ENCODE measurements around the gene VAPA.
A peak's percentile ranks its signal among the peaks of the same experiment; 100 is the strongest.

VAPA gene

DNA sequence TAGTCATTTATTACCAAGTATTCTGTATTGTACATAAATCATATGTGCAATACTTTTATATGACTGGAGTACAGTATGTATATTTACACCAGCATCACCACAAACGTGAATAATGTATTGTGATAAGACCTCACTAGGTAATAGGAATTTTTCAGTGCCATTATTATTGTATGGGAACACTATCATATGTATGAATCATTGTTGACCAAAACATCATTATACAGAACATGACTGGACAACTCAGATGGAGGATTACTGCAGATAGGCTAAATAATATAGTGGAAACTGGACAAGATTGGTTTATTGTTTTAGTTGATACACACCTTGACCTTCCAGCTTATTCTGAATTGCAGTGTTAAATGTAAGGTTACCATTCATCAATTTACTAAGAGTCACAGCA is 33.4 kb downstream of the VAPA start:
- DNase-seq, result no peak

DNA sequence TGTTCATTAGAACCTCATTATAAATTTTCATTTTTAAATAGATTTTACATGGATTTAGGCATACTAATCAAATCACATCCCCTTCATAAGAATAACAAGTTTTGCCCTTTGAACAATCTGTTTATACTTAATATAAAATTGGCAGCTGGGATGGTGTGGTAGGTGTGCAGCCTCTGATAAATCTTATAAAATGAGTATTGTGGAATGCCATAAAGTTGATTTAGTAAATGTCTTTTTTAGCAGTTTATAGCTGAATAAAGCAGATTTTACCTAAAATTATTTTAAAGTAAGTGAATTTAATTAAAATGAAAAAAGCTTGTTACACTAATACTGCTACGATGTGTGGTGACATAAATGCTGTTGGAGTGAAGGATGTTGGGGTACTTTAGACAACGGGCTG is 35.5 kb downstream of the VAPA start:
- DNase-seq, result no peak

DNA sequence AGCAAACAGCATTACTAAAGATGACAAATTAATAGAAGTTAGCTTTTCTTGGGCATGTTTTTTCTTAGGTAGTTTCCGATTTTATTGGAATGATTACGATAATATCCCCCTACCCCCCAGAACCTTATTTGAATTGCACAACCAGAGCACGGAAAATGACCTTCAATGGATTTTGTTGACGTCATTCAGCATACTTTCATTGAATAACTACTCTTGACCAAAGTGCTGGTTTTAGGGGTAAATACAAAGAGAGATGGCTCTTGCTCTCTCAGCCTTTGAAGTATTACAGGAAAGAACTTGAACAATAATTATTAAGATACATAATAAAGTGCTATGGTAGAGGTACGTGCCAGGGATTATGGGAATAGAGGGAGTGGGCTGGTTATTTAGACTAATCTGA is 36.0 kb downstream of the VAPA start:
- no peak for DNase-seq

DNA sequence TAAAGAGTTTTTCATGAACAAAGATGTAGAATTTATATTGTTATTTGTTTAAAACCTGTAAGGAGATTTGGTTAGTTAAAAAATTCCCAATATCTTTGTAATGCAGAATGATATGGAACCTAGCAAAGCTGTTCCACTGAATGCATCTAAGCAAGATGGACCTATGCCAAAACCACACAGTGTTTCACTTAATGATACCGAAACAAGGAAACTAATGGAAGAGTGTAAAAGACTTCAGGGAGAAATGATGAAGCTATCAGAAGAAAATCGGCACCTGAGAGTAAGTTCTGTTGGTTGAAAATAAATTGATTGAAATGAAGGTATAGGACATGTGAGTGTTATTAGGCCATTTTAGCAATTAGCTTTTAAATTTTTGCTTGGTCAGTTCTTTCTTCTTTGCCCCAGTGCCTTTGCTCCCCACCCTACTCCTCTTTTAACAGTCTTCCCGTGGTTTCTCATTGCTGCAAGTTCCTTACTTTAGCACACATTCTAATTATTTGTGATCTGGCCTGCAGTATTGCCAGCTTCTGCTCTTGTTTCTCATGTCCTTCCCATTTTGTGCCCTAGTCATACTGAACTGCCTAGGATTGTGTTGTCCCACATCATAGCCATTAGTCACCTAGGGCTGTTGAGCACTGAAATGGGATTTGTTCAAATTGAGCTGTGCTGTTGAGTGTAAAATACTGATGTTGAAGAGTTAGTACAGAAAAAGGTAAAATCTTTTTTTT is 36.6 kb downstream of the VAPA start:
- DNase-seq, result no peak

DNA sequence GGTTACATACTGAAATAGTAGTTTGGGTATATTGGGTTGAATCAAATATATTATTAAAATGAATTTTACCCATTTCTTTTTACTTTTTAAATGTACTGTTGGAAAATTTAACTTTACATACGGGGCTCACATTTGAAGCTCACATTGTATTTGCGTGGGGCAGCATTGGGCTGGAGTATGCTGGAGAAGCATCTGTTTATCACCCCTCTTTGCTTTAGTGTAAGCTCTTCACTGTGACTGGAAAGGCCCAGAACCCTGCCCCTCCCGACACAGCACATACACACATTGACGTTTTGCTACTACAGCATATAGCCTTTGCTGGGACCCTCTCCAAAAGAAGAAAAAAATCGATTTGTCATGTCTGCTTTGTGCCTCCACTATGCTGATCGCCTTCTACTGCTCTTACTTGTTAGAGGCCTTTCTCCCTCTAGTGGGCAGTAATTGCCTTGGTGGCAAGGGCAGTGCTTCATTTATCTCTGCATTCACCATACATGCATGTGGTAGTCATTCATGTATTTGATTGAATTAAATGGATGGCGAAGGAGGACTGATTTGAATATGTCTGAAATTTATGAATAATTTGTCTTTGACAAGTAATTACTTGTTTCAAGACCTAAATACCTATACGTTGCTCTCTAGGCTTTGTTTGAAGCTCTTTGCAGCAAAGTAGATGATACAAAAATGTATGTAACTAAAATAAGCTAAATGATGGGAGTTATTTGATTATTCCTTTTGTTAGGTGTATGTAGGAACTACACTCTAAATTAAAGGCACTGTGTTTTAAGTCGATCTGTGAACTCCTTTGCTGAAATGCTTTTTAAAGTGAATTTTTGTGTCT is 37.4 kb downstream of the VAPA start:
- DNase-seq, result no peak

DNA sequence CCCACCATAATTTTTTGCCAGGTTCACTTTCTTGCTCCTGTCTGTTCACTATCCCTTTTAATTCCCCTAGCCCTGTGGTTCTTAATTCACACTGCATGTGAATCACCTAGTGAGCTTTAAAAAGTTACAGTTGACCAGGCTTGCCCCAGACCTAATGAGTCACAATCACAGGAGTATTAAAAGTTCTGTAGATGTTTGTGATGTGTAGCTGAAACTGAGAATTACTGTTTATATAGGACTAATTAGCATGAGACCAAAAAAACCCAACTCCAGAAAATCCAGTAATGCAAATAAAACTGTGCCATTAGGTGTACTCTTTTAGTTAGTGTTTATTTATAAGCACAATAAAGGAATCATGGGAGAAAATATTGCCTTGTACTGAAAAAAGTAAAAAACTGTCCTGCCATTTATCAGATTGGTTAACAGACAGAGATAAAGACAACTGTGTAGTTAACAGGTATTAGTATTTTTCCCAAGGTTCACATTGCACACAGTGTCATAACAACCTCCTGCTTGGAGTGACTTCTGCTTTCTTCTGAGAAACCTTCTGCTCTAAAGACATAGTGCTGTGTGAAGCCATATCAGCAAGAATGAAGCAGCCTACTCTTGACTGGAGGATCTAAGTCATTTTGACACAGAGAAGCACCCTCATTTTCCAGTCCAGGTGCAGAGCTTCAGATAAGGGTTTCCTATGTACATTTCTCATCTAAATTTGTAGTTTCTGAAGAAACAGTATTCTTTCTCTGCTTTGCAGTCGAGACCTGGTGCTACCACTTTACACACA is 39.0 kb downstream of the VAPA start:
- no peak for DNase-seq

DNA sequence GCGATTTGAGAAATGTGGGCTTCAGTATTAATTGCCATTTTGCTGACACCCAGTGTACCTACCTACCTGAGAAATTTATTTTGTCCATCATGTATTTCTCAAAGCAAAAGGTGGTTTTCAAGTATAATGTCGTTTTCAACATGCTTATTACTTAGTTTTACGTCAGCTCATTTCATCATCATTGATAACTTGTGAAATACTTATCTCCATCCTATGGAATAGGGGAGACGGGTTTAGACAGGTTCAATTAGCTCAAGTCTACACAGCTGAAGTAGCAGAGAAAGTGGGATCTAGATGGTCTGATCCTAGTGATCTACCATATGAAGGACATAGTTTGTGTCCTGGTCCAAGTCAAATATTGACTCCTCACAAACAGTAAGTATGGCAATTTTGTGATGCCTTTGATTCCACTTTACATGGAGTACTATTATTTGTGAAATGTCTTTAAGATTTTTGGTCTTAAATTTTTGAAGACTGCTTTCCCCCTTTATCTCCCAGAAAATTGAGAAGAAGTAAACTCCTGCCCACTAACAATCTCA is 45.1 kb downstream of the VAPA start:
- DNase-seq, result no peak

DNA sequence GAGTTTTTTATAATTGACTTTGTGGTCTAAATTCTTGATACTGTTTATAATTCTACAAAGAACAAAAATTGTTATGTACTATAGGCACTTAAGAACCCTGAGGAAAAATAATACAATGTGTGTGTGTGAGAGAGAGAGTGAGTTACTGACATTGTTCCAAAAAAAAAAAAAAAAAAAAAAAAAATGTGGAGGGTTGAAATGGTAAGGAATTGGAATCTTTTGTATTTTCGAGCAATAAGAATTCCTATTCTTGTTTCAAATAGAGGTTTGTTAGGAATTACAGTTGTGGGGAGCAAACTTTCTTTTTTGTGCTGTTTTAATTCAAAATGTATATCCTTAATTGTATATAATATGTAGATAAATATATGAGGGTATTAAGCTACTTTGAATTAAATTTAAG is 45.7 kb downstream of the VAPA start:
- no peak for DNase-seq

DNA sequence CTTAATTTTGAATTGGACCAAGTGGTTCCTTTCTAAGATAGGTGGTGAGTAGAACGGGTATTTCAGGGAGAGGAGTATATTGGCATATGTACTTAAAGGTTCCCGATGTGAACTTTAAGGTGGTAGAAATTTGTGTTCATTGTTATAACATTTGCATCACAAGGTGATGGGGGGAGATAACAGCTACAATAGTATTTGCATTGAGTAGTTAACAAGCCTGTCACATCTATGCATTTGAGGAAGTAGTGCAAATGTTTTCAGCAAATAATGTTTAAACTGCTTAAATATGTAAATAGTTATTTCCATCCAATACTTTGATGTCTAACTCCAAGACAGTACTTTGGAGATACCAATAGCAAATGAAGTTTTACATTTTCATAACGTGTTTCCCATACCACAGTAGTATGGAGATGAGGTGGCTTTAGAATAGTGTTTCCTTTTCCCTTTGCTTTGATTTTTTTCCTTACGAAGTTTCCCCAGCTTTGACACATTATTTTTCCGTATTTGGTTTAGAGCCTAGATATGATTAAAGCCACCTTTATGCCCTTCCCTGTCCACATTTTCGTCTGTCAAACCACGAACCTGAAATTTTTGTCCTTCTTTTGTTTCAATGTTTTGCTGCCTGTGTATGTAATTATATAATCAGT is 46.6 kb downstream of the VAPA start:
- DNase-seq, result no peak

DNA sequence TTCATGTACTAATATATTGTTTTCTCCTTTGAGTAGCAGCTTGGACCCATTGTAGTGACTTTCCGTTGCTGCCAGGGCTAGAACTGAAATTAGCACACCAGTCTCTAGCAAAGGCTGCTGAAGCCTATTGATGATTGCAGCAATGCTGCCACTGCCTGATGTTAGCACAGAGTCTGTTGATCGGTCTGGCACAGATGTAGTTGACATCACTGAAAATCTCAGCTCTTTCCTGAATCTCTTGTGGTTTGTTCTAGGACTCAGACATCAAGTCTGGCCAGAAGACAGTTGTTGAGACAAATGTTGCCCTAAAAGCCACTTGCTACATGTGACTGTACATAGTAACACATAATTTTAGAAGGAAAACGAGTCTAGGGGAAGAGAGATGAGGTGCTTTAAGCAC is 47.2 kb downstream of the VAPA start:
- no peak for DNase-seq

DNA sequence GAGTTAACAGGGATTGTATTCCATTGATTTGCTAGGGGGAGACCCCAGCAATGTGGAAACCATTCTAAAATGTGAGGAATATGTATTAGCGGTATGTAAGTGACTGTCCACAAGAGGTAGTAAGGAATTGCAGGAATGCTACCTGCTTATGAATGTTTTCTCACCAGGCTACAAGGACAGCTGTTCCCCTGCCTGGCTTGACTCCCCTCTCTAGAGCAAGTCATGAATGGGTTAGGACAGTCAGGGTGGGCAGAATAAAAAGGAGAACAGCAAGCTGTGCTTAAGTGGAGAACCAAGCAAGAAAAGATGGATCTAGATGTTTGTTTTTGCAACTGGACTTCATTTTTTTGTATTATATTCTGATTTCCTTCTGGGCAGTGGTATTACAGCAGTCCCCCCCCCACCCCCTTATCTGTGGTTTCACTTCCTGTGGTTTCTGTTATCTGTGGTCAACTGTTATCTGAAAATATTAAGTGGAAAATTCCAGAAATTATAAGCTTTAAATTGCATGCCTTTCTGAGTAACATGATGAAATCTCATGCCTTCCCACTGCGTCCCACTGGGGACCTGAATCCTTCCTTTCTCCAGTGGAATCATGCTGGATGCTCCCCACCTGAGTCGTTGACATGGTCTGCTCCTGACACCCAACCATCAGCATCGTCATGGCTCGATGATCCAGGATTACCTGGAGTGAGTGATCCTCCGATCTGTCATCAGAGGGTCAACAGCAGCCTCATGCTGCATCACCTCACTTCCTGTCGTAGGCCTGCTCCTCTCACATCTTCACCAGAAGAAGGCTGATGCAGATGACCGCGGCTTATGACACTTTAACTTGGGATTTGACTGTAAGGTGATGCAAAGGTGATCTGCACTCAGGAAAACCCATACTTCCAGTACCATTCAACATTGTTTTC is 52.2 kb downstream of the VAPA start:
- DNase-seq, result no peak

DNA sequence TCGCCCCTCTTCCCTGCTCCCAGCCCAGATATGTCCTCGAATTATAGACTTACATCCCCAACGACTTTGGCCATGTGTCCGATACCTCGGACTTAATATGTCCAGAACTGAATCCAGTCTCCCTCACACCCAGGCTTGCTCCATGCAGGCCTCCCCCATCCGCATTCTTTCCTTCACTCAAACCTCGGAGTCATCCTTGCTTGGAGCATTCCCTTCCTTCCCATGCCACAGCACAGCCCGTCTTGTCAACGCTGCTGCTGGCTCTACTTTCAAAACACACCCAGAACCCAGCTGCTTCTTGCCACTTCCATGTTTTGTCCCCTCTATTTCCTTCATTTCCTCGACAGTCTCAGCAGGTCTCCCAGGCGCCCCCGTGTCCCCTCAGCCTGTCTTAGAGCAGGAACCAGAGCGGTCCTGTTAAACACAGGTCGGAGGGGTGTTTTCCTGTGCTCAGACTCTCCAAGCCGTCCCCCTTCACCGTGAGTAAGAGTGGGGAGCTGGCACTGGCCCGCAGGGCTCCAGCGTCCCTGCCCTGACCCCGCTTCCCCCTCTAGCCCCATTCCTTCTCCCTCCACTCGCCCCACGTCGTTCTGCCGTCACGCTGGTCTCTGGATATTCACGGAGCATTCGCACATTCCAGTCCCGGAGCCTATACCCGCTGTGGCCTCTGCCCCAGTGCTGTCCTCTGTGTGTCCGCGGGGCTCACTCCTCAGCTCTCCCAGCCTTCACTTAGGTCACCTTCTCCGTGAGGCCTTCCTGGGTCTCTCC is 54.4 kb downstream of the VAPA start:
- no peak for DNase-seq

DNA sequence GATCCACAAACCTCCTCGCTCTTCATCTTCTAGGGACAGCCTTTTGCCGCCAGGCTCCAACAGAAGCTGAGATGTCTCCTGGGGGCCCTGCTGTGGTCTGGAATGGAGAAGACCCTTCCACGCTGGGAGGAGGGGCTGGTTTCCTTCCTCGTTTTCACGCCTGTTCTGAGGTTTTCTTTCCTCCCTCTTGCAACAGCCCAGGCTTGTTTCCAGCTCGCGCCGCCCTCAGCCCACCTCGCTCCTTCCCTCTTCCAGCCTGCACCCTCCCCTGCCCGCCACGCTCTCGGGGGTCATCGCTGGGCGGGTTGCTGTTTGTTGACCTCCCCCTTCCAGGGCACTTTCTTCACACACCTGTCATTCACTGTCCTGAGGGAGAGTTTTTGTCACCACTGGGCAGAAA is 55.4 kb downstream of the VAPA start:
- DNase-seq, result no peak

DNA sequence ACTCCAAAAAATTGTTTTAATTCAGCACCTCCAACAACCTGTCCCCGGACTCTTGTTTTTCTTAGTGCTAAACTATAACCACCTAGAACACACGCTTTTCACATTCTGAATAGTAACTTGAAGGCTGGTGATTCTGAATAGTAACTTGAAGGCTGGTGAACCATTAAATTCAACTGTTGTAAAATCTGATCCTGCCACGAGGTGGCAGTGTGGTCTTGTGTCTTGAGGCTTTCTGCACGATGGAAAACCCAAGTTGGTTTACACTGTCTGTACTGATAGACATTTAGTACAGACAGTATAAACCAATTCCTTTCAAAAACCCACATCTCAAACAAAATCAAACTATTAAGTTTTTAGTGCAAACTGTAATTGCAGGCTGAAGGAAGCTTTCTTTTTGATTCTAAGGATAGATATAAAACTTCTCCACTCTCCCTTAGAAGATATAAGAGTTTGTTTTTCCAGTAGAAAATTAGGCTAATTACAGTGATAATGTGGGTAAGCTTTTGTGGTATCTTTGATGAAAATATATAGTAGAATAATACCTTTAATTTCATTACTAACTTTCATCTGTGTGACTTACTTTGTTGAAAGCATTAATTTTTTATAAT is 57.6 kb downstream of the VAPA start:
- DNase-seq, result peak; percentile 47

DNA sequence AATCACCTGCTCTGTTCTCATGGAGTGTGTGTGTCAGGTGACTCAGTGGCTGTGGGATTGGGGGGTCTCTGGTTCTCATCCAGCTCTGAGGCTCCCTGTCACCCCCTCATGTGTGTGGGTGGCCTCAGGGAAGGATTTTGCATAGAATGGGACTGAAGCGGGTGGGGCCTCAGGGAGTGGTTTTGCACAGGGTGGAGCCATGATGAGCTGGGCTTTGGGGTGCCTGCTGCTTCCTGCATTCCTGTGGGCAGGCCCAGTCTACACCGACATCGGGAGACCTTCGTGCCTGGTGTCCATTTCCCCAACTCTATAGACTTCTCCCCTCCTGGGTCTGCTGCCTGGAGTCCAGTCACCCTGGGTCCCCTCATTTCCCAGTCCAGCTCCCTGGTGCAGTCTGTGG is 59.7 kb downstream of the VAPA start:
- no peak for DNase-seq

DNA sequence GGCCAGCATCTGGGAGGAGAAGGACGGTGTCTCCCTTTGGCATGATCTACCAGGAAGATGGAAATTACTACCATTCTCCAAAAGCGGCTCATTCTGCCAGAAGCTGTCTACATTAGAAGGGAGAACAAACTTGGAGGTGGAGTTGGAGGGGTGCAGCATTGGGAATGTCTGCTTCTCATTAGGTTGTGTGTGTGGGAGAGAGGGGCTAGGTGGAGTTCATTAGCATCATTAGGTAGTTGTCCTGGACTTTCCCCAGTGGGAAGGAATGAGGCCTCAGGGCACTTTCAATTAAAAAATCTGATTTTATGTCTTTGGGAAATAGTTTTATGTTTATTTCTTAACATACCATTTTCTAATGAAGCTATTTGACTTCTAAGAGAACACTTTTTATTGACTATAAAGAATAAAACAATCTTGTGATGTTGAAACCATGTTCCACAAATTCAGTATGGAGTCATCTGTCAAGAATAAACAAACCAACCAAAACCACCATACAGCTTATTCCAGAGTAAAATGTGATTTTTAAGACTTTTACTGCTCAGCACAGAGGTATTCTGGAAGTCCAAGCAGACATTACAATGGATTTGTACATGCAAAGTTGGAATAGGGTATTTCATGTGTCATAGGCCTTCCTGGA is 60.6 kb downstream of the VAPA start:
- DNase-seq, result no peak

DNA sequence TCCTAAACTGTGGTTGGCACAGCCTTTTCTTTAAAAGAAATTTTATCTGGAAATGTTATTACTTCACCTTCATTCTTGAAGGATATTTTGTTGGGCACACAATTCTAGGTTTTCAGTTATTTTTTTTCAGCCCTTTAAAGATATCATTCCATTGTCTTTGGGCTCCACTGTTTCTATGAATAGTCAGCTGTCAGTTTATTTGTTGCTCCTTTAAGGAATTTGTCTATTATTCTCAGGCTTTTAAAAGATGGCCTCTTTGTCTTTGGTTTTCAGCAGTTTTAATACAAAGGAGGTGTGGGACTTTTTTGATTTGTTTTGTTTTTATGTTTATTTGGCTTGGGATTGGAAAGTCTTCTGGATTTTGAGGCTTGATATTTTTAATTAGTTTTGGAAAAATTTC is 61.8 kb downstream of the VAPA start:
- no peak for DNase-seq

DNA sequence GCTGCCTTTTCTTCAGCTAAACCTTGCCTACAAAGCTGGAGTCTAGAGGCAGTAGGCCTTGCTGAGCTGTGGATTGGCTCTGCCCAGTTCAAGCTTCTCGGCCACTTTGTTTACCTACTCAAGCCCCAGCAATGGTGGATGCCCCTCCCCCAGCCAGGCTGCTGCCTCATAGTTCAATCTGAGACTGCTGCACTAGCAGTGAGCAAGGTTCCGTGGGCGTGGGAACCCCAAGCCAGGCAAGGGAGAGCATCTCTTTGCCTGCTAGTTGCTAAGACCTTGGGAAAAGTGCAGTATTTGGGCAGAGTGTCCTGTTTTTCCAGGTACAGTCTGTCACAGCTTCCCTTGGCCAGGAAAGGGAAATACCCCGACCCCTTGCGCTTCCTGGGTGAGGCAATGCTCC is 68.9 kb downstream of the VAPA start:
- DNase-seq, result no peak

DNA sequence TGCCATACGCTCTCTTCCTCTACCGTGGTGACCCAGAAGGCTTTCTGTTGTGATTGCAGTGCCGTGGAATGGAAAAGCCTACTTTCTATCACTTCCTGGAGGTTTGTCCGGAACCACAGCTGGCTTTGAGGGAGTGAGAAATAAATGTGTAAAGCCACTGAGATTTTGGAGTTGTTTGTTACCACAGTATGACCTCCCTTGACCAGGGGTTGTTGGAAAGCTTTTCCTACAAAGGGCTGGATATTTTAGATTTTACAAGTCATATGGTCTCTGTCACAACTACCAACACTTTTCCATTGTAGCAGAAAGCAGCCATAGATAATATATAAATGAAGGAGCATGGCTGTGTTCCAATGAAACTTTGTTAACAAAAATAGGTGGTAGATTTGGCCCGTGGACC is 70.3 kb downstream of the VAPA start:
- DNase-seq, result no peak

DNA sequence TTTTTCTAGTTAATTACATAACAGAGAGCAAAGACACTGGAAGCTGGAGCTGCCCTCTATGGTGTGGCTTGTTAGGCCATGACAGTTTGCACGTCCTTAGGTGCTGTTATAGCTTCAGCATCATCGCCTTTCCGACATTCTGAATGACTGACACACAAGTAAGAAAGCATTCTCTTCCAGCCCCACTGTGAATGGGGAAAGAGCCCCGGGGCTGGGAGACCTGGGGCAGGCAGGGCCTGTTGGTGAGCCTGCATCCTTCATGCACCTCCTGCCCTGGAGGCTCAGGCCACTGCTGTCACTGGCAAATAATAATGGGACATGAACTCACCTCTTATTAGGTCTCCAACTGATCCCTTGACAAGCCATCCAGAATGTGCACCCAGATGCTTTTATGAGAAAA is 71.8 kb downstream of the VAPA start:
- no peak for DNase-seq

Measured in activated CD4-positive, alpha-beta T cell treated with anti-CD3 and anti-CD28 coated beads for 1 hour (primary cell).